H1 (cell line): Measurements from ENCODE around the gene EVA1B. TPM values are rescaled to one million over a fixed set of nuclear protein-coding genes. Genes with fewer than 3 reads are reported as not detected.

Experiments
- CTCF ChIA-PET: fragments of 300-600 bp; sonication (Branson Sonifier 250); formaldehyde crosslinking; loops from one replicate; lab custom pipeline; 2021; ENCODE audit not compliant: partially characterized antibody; lab: Charles Lee
- POLR2A ChIA-PET: fragments of 300-600 bp; sonication (Branson Sonifier 250); formaldehyde crosslinking; loops from one replicate; lab custom pipeline; 2021; ENCODE audit warnings: inconsistent platforms; ENCODE audit not compliant: partially characterized antibody; lab: Charles Lee
- DNase-seq, 2 experiments: peaks; one replicate each; pipeline versions ENCODE4 v3.0.0 to v3.0.0-alpha.2; 2010 to 2022; ENCODE audit warnings: low spot score in 2 of 2, low read depth in 1 of 2, mixed read lengths in 1 of 2
- FAIRE-seq: peaks from 2 replicates; lab custom pipeline; 2011; peaks lifted over from hg19 to GRCh38; lab: Jason Lieb, UNC
- H2AFZ ChIP-seq: 2 replicates; pipeline ENCODE4 v1.8.1; 2012; ENCODE audit warnings: low read length, inconsistent platforms
- H2AK5ac ChIP-seq: 2 replicates; pipeline ENCODE4 v1.6.1; 2013; ENCODE audit warnings: low read depth, low read length
- H2BK120ac ChIP-seq: replicated peaks from 2 replicates; pipeline ENCODE3; 2013; ENCODE audit warnings: low read depth, low read length, inconsistent platforms
- H2BK12ac ChIP-seq: 2 replicates; pipeline ENCODE4 v1.6.1; 2013; ENCODE audit warnings: low read depth, low read length
- H2BK15ac ChIP-seq: 2 replicates; pipeline ENCODE4 v1.6.1; 2013; ENCODE audit warnings: low read length
- H2BK20ac ChIP-seq: 2 replicates; pipeline ENCODE4 v1.6.1; 2013; ENCODE audit warnings: low read length
- H2BK5ac ChIP-seq: 2 replicates; pipeline ENCODE4 v1.6.1; 2013; ENCODE audit warnings: low read depth, low read length
- H3K14ac ChIP-seq: 2 replicates; pipeline ENCODE4 v1.6.1; 2013; ENCODE audit warnings: inconsistent platforms; ENCODE audit not compliant: insufficient read length
- H3K18ac ChIP-seq: 2 replicates; pipeline ENCODE4 v1.6.1; 2013; ENCODE audit warnings: low read length; ENCODE audit errors: extremely low read depth
- H3K23ac ChIP-seq: 2 replicates; pipeline ENCODE4 v1.6.1; 2013; ENCODE audit warnings: inconsistent platforms; ENCODE audit not compliant: insufficient read length
- H3K23me2 ChIP-seq: 2 replicates; pipeline ENCODE4 v1.6.1; 2013; ENCODE audit warnings: low read depth, low read length
- H3K27ac ChIP-seq: 2 replicates; pipeline ENCODE4 v1.6.1; 2011; ENCODE audit warnings: low read depth, low read length, inconsistent platforms
- H3K27me3 ChIP-seq, 4 experiments: replicated peaks in 1 of 4; 1 replicate in 1 of 4; 2 replicates in 3 of 4; pipeline versions ENCODE4 v1.6.1 to v1.8.1; 2011 to 2013; ENCODE audit warnings: low read length in 3 of 4, mild to moderate bottlenecking in 3 of 4, inconsistent platforms in 2 of 4, mixed read lengths in 2 of 4, moderate library complexity in 1 of 4; ENCODE audit not compliant: control insufficient read depth in 3 of 4, insufficient read depth in 3 of 4; ENCODE audit errors: extremely low read depth in 1 of 4
- H3K36me3 ChIP-seq, 4 experiments: 2 replicates each; pipeline versions ENCODE4 v1.6.1 to v1.8.1; 2011 to 2013; ENCODE audit warnings: mild to moderate bottlenecking in 4 of 4, low read length in 3 of 4, moderate library complexity in 2 of 4, control low read depth in 1 of 4, inconsistent platforms in 1 of 4; ENCODE audit not compliant: insufficient read depth in 4 of 4, control insufficient read depth in 2 of 4
- H3K4ac ChIP-seq: replicated peaks from 2 replicates; pipeline ENCODE3; 2013; ENCODE audit warnings: low read length, low read depth, mixed read lengths, inconsistent platforms; ENCODE audit not compliant: insufficient read length
- H3K4me1 ChIP-seq, 4 experiments: replicated peaks in 1 of 4; 1 replicate in 1 of 4; 2 replicates in 3 of 4; pipeline versions ENCODE4 v1.6.1 to v1.8.1; 2011 to 2013; ENCODE audit warnings: low read length in 3 of 4, inconsistent platforms in 2 of 4, mixed read lengths in 1 of 4; ENCODE audit not compliant: insufficient read depth in 4 of 4, control insufficient read depth in 3 of 4
- H3K4me2 ChIP-seq, 2 experiments: 2 replicates each; pipeline versions ENCODE4 v1.6.1 to v1.8.1; 2011 to 2013; ENCODE audit warnings: low read depth in 2 of 2, low read length in 2 of 2, control low read depth in 1 of 2, inconsistent platforms in 1 of 2, mild to moderate bottlenecking in 1 of 2; ENCODE audit not compliant: insufficient read depth in 1 of 2
- H3K4me3 ChIP-seq, 4 experiments: fragments of 200-600, 300-600 bp in 1 of 4; sonication (generic), shearing (Covaris generic), sonication (Bioruptor Twin) in 1 of 4; 2 replicates each; pipeline versions ENCODE4 v1.5.1 to v1.8.1; 2011 to 2016; ENCODE audit warnings: low read length in 4 of 4, low read depth in 3 of 4, control low read depth in 2 of 4, inconsistent platforms in 2 of 4, mild to moderate bottlenecking in 2 of 4, mixed read lengths in 1 of 4, moderate library complexity in 1 of 4; ENCODE audit not compliant: insufficient read depth in 2 of 4; ENCODE audit errors: extremely low read depth in 1 of 4
- H3K56ac ChIP-seq: replicated peaks from 2 replicates; pipeline ENCODE3; 2013; ENCODE audit warnings: low read depth, mild to moderate bottlenecking, mixed read lengths, low read length, inconsistent platforms; ENCODE audit not compliant: insufficient read length
- H3K79me1 ChIP-seq: 2 replicates; pipeline ENCODE4 v1.6.1; 2013; ENCODE audit warnings: low read depth, low read length, control low read depth
- H3K79me2 ChIP-seq, 2 experiments: 2 replicates each; pipeline versions ENCODE4 v1.6.1 to v1.8.1; 2012 to 2013; ENCODE audit warnings: low read length in 2 of 2, mild to moderate bottlenecking in 2 of 2, inconsistent platforms in 1 of 2; ENCODE audit not compliant: insufficient read depth in 2 of 2, control insufficient read depth in 1 of 2
- H3K9ac ChIP-seq, 4 experiments: replicated peaks in 1 of 4; 1 replicate in 1 of 4; 2 replicates in 3 of 4; pipeline versions ENCODE4 v1.6.1 to v1.8.1; 2011 to 2013; ENCODE audit warnings: low read depth in 3 of 4, low read length in 3 of 4, control low read depth in 2 of 4, mild to moderate bottlenecking in 2 of 4, moderate library complexity in 2 of 4, inconsistent platforms in 1 of 4; ENCODE audit errors: extremely low read depth in 1 of 4
- H3K9me3 ChIP-seq, 2 experiments: 2 replicates each; pipeline versions ENCODE4 v1.6.1 to v1.8.1; 2012 to 2013; ENCODE audit warnings: mild to moderate bottlenecking in 2 of 2, moderate library complexity in 2 of 2, control low read depth in 1 of 2, inconsistent platforms in 1 of 2, low read depth in 1 of 2, low read length in 1 of 2, mixed read lengths in 1 of 2; ENCODE audit not compliant: insufficient read depth in 2 of 2
- H4K20me1 ChIP-seq, 2 experiments: replicated peaks in 1 of 2; 2 replicates each; pipeline versions ENCODE3 to v1.8.1; 2011 to 2013; ENCODE audit warnings: inconsistent platforms in 2 of 2, low read length in 2 of 2, mild to moderate bottlenecking in 1 of 2; ENCODE audit not compliant: insufficient read depth in 2 of 2, control insufficient read depth in 1 of 2
- H4K5ac ChIP-seq: 2 replicates; pipeline ENCODE4 v1.6.1; 2013; ENCODE audit warnings: low read length, low read depth, mixed read lengths, inconsistent platforms; ENCODE audit not compliant: insufficient read length
- H4K8ac ChIP-seq: 2 replicates; pipeline ENCODE4 v1.8.0; 2013; ENCODE audit warnings: mild to moderate bottlenecking, moderate library complexity, low read length, inconsistent platforms; ENCODE audit not compliant: insufficient read depth; ENCODE audit errors: extremely low read depth
- H4K91ac ChIP-seq: replicated peaks from 2 replicates; pipeline ENCODE3; 2013; ENCODE audit warnings: low read length, mixed read lengths, inconsistent platforms; ENCODE audit not compliant: insufficient read length
- BCL11A ChIP-seq, 2 experiments: IDR thresholded peaks; one replicate each; pipeline ENCODE4 v1.6.1; 2011; ENCODE audit warnings: low read depth in 2 of 2, low read length in 2 of 2, mild to moderate bottlenecking in 2 of 2
- BRCA1 ChIP-seq: IDR thresholded peaks from 2 replicates; pipeline ENCODE4 v1.6.1; 2012; ENCODE audit warnings: low read depth, low read length, improper control_type of control experiment
- MAFK ChIP-seq: IDR thresholded peaks from 2 replicates; pipeline ENCODE4 v1.6.1; 2012; ENCODE audit warnings: low read depth, mild to moderate bottlenecking, improper control_type of control experiment, low read length
- RBBP5 ChIP-seq: IDR thresholded peaks from 2 replicates; pipeline ENCODE4 v1.7.1; 2012; ENCODE audit warnings: low read depth, mild to moderate bottlenecking, inconsistent platforms, low read length, moderate library complexity, borderline replicate concordance
- SP1 ChIP-seq: IDR thresholded peaks from 2 replicates; pipeline ENCODE4 v1.6.1; 2011; ENCODE audit warnings: low read depth, low read length
- TAF7 ChIP-seq: optimal IDR thresholded peaks from 2 replicates; pipeline ENCODE3; 2011; ENCODE audit warnings: low read depth, mild to moderate bottlenecking, inconsistent platforms, low read length, moderate library complexity, borderline replicate concordance
- WGBS, 2 experiments: shearing (Covaris generic) in 1 of 2; methylation state at CpG; one replicate each; pipeline versions ENCODE4 v1.1.6 to v1.1.7; 2013 to 2015; ENCODE audit warnings: low lambda C conversion rate in 2 of 2, mixed read lengths in 2 of 2, inconsistent platforms in 1 of 2, low coverage in 1 of 2, missing lambda C conversion rate in 1 of 2; ENCODE audit not compliant: insufficient replicate concordance in 2 of 2, insufficient coverage in 1 of 2, insufficient read length in 1 of 2; ENCODE audit errors: extremely low coverage in 1 of 2, missing lambda C conversion rate in 1 of 2; 5-methylcytosine and 5-hydroxymethylcytosine counted together
- polyA plus RNA-seq, 7 experiments: library from polyadenylated mRNA; depleted of rRNA in 3 of 7; stranded (reverse) in 5 of 7; unstranded in 2 of 7; fragments of >200 nt in 5 of 7; fragments of 200-250 nt in 2 of 7; gene quantifications; 1 replicate in 5 of 7; 2 replicates in 1 of 7; 4 replicates in 1 of 7; pipeline versions ENCODE4 v1.2.1 to v1.2.3, GENCODE V29; 2011 to 2013; ENCODE audit warnings: missing spikeins in 2 of 7, mixed read lengths in 2 of 7
- total RNA-seq: library from RNA; stranded (reverse); fragmentation: NEBNext Ultra II Directional; extraction: Animal tissue kit (Norgen Biotek cat#: 25700); gene quantifications from 2 replicates; pipeline ENCODE4 v1.2.1, GENCODE V29; 2021

The EVA1B gene
- total and polyA plus RNA-seq, 2 of the 8 experiments (the other 6 are each of a cell fraction or from before 2014, with no cell fraction given), result 10.0 to 19.9 TPM

DNA sequence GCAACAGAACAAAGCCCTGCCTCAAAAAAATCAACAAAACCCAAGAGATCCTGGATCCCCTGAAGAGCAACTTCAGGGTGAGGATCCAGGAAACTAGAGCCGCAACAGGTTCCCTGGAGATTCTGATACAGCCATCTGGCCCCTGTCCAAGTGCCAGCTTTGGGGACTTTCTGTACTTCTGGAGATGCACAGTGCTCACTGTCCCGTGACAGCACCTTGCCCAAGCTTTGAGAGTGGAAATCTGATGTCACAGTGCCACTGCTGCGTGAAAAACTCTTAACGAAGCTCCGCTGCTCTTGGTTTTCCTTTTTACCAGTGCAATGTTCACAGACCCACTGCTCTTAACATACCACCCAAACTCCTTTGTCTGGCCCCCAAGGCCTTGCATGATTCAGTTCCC lies 35.9 kb upstream of the EVA1B start:
- Histone ChIP-seq H3K27me3 (no peaks in the 10 kb centered on the region), H3K4ac (no peak overlapping the region), H3K36me3 (peaks cover 2 to 18% (median 8%) of the 10 kb centered on the region in 4 experiments; a peak in 6 of 8 replicates), H3K18ac (no peak overlapping the region), H4K8ac (peak overlapping the region; percentile 36; the same call in 1 of the 2 replicates), H3K4me2 (no peak overlapping the region), H3K4me3 (no peak overlapping the region), H4K20me1 (peaks cover 3 to 6% of the 10 kb centered on the region in 2 experiments), H2BK12ac (no peak overlapping the region), H2BK15ac (no peak overlapping the region), H3K9ac (no peak overlapping the region), H3K9me3 (no peaks in the 10 kb centered on the region), H2AK5ac (no peak overlapping the region), H2BK20ac (no peak overlapping the region), H2BK120ac (no peak overlapping the region), H2AFZ (no peak overlapping the region), H3K56ac (no peak overlapping the region), H4K91ac (no peak overlapping the region), H3K27ac (no peak overlapping the region), H3K79me2 (peaks cover 0 to 6% of the 10 kb centered on the region in 2 experiments; a peak in 2 of 4 replicates), H3K4me1 (no peaks in the 10 kb centered on the region), H2BK5ac (no peak overlapping the region), H3K23ac (no peak overlapping the region), H3K14ac (no peak overlapping the region), H4K5ac (no peak overlapping the region), H3K23me2 (no peaks in the 10 kb centered on the region), H3K79me1 (no peaks in the 10 kb centered on the region; the same call in 1 of the 2 replicates)
- DNase-seq (no peak), FAIRE-seq (no peak)
- WGBS, 2 experiments, result 99% methylated on average over 5 of the region's 5 CpGs; no CpG with 5 or more reads in 1 of the 2 experiments
- CTCF ChIA-PET, result interaction anchor here (1.1 to 13.3 kb wide), 4 partner anchors 8 to 43 kb away, joined by 3 to 150 read pairs (median 16); no protein-coding TSS in a partner anchor
- TF ChIP-seq SP1 (no peak), BCL11A (IDR thresholded peaks at IDR 0.05; ENCODE audit: low read depth in 2 of 2, low read length in 2 of 2) (no peak), TAF7 (no peak), RBBP5 (no peak), MAFK (no peak), BRCA1 (no peak)
- POLR2A ChIA-PET, result interaction anchor here (1.2 to 2.9 kb wide), 3 partner anchors 27 to 42 kb away, joined by 3 to 7 read pairs (median 3); no protein-coding TSS in a partner anchor
